Measurements from ENCODE around the gene NT5M.

Gene NT5M

GRCh38 chr17:17384961-17385360, 81.8 kb downstream of the NT5M start:
- H3K27me3 ChIP-seq (ENCODE audit: low read depth, low read length): no peaks in the 10 kb centered on the region
- no peak overlapping the region for H3K27ac ChIP-seq (ENCODE audit: low read length)
- no peaks in the 10 kb centered on the region for H3K4me1 ChIP-seq (ENCODE audit: control insufficient read depth in 1 of 2, insufficient read depth in 2 of 2, low read length in 2 of 2)
- no peak overlapping the region for H3K4me3 ChIP-seq (ENCODE audit: low read depth in 1 of 2, low read length in 2 of 2)
- no peaks in the 10 kb centered on the region for H3K9me3 ChIP-seq (ENCODE audit: control insufficient read depth in 1 of 2, low read length in 2 of 2)
- no peaks in the 10 kb centered on the region for H3K36me3 ChIP-seq (ENCODE audit: control insufficient read depth in 1 of 2, insufficient read depth in 2 of 2, low read length in 2 of 2)

GRCh38 chr17:17385491-17385890, 82.3 kb downstream of the NT5M start:
- Histone ChIP-seq H3K4me1 (ENCODE audit: control insufficient read depth in 1 of 2, insufficient read depth in 2 of 2, low read length in 2 of 2) (no peaks in the 10 kb centered on the region), H3K27ac (ENCODE audit: low read length) (no peak overlapping the region), H3K4me3 (ENCODE audit: low read depth in 1 of 2, low read length in 2 of 2) (no peak overlapping the region), H3K36me3 (ENCODE audit: control insufficient read depth in 1 of 2, insufficient read depth in 2 of 2, low read length in 2 of 2) (no peaks in the 10 kb centered on the region), H3K27me3 (ENCODE audit: low read depth, low read length) (no peaks in the 10 kb centered on the region), H3K9me3 (ENCODE audit: control insufficient read depth in 1 of 2, low read length in 2 of 2) (no peaks in the 10 kb centered on the region)

- no peaks in the 10 kb centered on the region for H3K9me3 ChIP-seq (ENCODE audit: control insufficient read depth in 1 of 2, low read length in 2 of 2)
- no peaks in the 10 kb centered on the region for H3K27me3 ChIP-seq (ENCODE audit: low read depth, low read length)
- H3K4me1 ChIP-seq (ENCODE audit: control insufficient read depth in 1 of 2, insufficient read depth in 2 of 2, low read length in 2 of 2): no peaks in the 10 kb centered on the region
- no peak overlapping the region for H3K27ac ChIP-seq (ENCODE audit: low read length)
- H3K4me3 ChIP-seq (ENCODE audit: low read depth in 1 of 2, low read length in 2 of 2): no peak overlapping the region
- H3K36me3 ChIP-seq (ENCODE audit: control insufficient read depth in 1 of 2, insufficient read depth in 2 of 2, low read length in 2 of 2): no peaks in the 10 kb centered on the region
These were observed 83.1 kb downstream of the NT5M start for GRCh38 chr17:17386094-17386800.

GRCh38 chr17:17387017-17387497, 83.9 kb downstream of the NT5M start:
- no peaks in the 10 kb centered on the region for H3K27me3 ChIP-seq (ENCODE audit: low read depth, low read length)
- H3K4me1 ChIP-seq (ENCODE audit: control insufficient read depth in 1 of 2, insufficient read depth in 2 of 2, low read length in 2 of 2): no peaks in the 10 kb centered on the region
- H3K4me3 ChIP-seq (ENCODE audit: low read depth in 1 of 2, low read length in 2 of 2): no peak overlapping the region
- H3K36me3 ChIP-seq (ENCODE audit: control insufficient read depth in 1 of 2, insufficient read depth in 2 of 2, low read length in 2 of 2): no peaks in the 10 kb centered on the region
- no peaks in the 10 kb centered on the region for H3K9me3 ChIP-seq (ENCODE audit: control insufficient read depth in 1 of 2, low read length in 2 of 2)
- no peak overlapping the region for H3K27ac ChIP-seq (ENCODE audit: low read length)

- Histone ChIP-seq H3K9me3 (ENCODE audit: control insufficient read depth in 1 of 2, low read length in 2 of 2) (no peaks in the 10 kb centered on the region), H3K27me3 (ENCODE audit: low read depth, low read length) (no peaks in the 10 kb centered on the region), H3K27ac (ENCODE audit: low read length) (no peak overlapping the region), H3K4me1 (ENCODE audit: control insufficient read depth in 1 of 2, insufficient read depth in 2 of 2, low read length in 2 of 2) (no peaks in the 10 kb centered on the region), H3K36me3 (ENCODE audit: control insufficient read depth in 1 of 2, insufficient read depth in 2 of 2, low read length in 2 of 2) (no peaks in the 10 kb centered on the region), H3K4me3 (ENCODE audit: low read depth in 1 of 2, low read length in 2 of 2) (no peak overlapping the region)
These were observed 84.6 kb downstream of the NT5M start for GRCh38 chr17:17387498-17388362.

- H3K27ac ChIP-seq (ENCODE audit: low read length): no peak overlapping the region
These were observed 85.7 kb downstream of the NT5M start for GRCh38 chr17:17388657-17389496.

GRCh38 chr17:17391668-17392370, 88.6 kb downstream of the NT5M start:
- Histone ChIP-seq H3K4me1 (ENCODE audit: control insufficient read depth in 1 of 2, insufficient read depth in 2 of 2, low read length in 2 of 2) (no peaks in the 10 kb centered on the region), H3K36me3 (ENCODE audit: control insufficient read depth in 1 of 2, insufficient read depth in 2 of 2, low read length in 2 of 2) (no peaks in the 10 kb centered on the region), H3K27me3 (ENCODE audit: low read depth, low read length) (no peaks in the 10 kb centered on the region), H3K27ac (ENCODE audit: low read length) (no peak overlapping the region), H3K4me3 (ENCODE audit: low read depth in 1 of 2, low read length in 2 of 2) (no peak overlapping the region), H3K9me3 (ENCODE audit: control insufficient read depth in 1 of 2, low read length in 2 of 2) (peaks cover 0 to 3% of the 10 kb centered on the region in 2 donors)

More at GRCh38 chr17:17388657-17389496, 85.7 kb downstream of the NT5M start:
- Histone ChIP-seq H3K4me1 (ENCODE audit: control insufficient read depth in 1 of 2, insufficient read depth in 2 of 2, low read length in 2 of 2) (no peaks in the 10 kb centered on the region), H3K27me3 (ENCODE audit: low read depth, low read length) (no peaks in the 10 kb centered on the region), H3K9me3 (ENCODE audit: control insufficient read depth in 1 of 2, low read length in 2 of 2) (no peaks in the 10 kb centered on the region), H3K36me3 (ENCODE audit: control insufficient read depth in 1 of 2, insufficient read depth in 2 of 2, low read length in 2 of 2) (no peaks in the 10 kb centered on the region), H3K4me3 (ENCODE audit: low read depth in 1 of 2, low read length in 2 of 2) (no peak overlapping the region)

- no peaks in the 10 kb centered on the region for H3K27me3 ChIP-seq (ENCODE audit: low read depth, low read length)
- H3K9me3 ChIP-seq (ENCODE audit: control insufficient read depth in 1 of 2, low read length in 2 of 2): peaks cover 0 to 3% of the 10 kb centered on the region in 2 donors
- no peak overlapping the region for H3K27ac ChIP-seq (ENCODE audit: low read length)
- H3K4me1 ChIP-seq (ENCODE audit: control insufficient read depth in 1 of 2, insufficient read depth in 2 of 2, low read length in 2 of 2): no peaks in the 10 kb centered on the region
- no peak overlapping the region for H3K4me3 ChIP-seq (ENCODE audit: low read depth in 1 of 2, low read length in 2 of 2)
- H3K36me3 ChIP-seq (ENCODE audit: control insufficient read depth in 1 of 2, insufficient read depth in 2 of 2, low read length in 2 of 2): no peaks in the 10 kb centered on the region
These were observed 90.8 kb downstream of the NT5M start for GRCh38 chr17:17393976-17394375.

GRCh38 chr17:17394494-17394893, 91.3 kb downstream of the NT5M start:
- no peak overlapping the region for H3K4me3 ChIP-seq (ENCODE audit: low read depth in 1 of 2, low read length in 2 of 2)

GRCh38 chr17:17395246-17395802, 92.2 kb downstream of the NT5M start:
- Histone ChIP-seq H3K9me3 (ENCODE audit: control insufficient read depth in 1 of 2, low read length in 2 of 2) (peaks cover 0 to 3% of the 10 kb centered on the region in 2 donors), H3K4me3 (ENCODE audit: low read depth in 1 of 2, low read length in 2 of 2) (no peak overlapping the region), H3K27me3 (ENCODE audit: low read depth, low read length) (no peaks in the 10 kb centered on the region), H3K36me3 (ENCODE audit: control insufficient read depth in 1 of 2, insufficient read depth in 2 of 2, low read length in 2 of 2) (no peaks in the 10 kb centered on the region), H3K27ac (ENCODE audit: low read length) (no peak overlapping the region), H3K4me1 (ENCODE audit: control insufficient read depth in 1 of 2, insufficient read depth in 2 of 2, low read length in 2 of 2) (no peaks in the 10 kb centered on the region)

More at GRCh38 chr17:17394494-17394893, 91.3 kb downstream of the NT5M start:
- no peaks in the 10 kb centered on the region for H3K36me3 ChIP-seq (ENCODE audit: control insufficient read depth in 1 of 2, insufficient read depth in 2 of 2, low read length in 2 of 2)
- H3K4me1 ChIP-seq (ENCODE audit: control insufficient read depth in 1 of 2, insufficient read depth in 2 of 2, low read length in 2 of 2): no peaks in the 10 kb centered on the region
- H3K27me3 ChIP-seq (ENCODE audit: low read depth, low read length): no peaks in the 10 kb centered on the region
- H3K9me3 ChIP-seq (ENCODE audit: control insufficient read depth in 1 of 2, low read length in 2 of 2): peaks cover 0 to 3% of the 10 kb centered on the region in 2 donors
- no peak overlapping the region for H3K27ac ChIP-seq (ENCODE audit: low read length)
